ENCODE measurements around the gene ISY1. TPM values are rescaled to one million over a fixed set of nuclear protein-coding genes. Genes with fewer than 3 reads are reported as not detected.
"Not testable (repeated sequence)": the region's sequence is repeated elsewhere in the genome, so short reads cannot be mapped to it uniquely, and the experiment has no call there.

ISY1 gene
- total and polyA plus RNA-seq, 7 experiments from 2014 or later = 27.6 to 130 (median 39.4) TPM

DNA sequence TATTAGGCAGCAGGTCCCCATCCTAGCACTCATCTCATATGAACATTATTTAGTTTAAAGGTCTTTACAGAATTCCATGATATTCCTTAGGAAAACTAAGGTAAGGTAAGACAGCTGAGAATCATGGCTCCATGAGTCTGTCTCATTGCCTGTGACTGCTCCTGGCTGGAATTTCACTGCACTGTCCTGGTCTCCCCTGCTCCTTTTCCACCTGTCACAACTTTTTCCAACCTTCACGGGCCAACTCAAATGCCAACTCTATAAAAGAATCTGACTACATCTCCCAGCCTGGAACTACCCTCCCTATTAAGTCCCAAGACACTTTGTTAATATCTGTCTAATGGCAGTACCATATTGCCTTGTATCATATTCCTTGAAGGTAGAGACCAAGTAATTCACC lies 15.2 kb upstream of the ISY1 start:
- intact Hi-C loops (cut with micrococcal nuclease) = no loop called here
- no peak overlapping the region for H3K4me3 ChIP-seq (ENCODE audit: low read length)
- no peak for DNase-seq
- Mint-ChIP-seq H3K36me3 (peaks cover 8 to 47% (median 29%) of the 10 kb centered on the region in 5 donors), H3K27ac (peak overlapping the region; percentile 1 to 96 (median 37)), H3K27me3 (no peaks in the 10 kb centered on the region), H3K4me3 (peak overlapping the region; percentile 8 to 98 (median 66)), H3K4me1 (peaks cover 53 to 96% (median 75%) of the 10 kb centered on the region in 7 donors), H3K9me3 (peaks cover 0 to 2% (median 0%) of the 10 kb centered on the region in 11 donors)
- CTCF ChIA-PET = no interaction called here
- H3K4me1 ChIP-seq (ENCODE audit: control insufficient read depth in 2 of 2, insufficient read depth in 2 of 2, low read length in 2 of 2) = peaks cover 65 to 71% of the 10 kb centered on the region in 2 donors
- no peak for ATAC-seq
- POLR2A ChIA-PET = interaction anchor here (0.6 to 1.6 kb wide), 2 partner anchors 14 to 60 kb away, joined by 3 to 6 read pairs; no protein-coding TSS in a partner anchor
- H3K9me3 ChIP-seq (ENCODE audit: control insufficient read depth in 2 of 3, low read length in 3 of 3) = no peaks in the 10 kb centered on the region
- no peaks in the 10 kb centered on the region for H3K27me3 ChIP-seq (ENCODE audit: control insufficient read depth in 2 of 2, insufficient read depth in 2 of 2, low read length in 2 of 2)
- H3K27ac ChIP-seq (ENCODE audit: low read depth, low read length) = peak overlapping the region; percentile 100
- H3K36me3 ChIP-seq (ENCODE audit: control insufficient read depth in 2 of 3, insufficient read depth in 3 of 3, low read length in 3 of 3) = peaks cover 0 to 31% (median 5%) of the 10 kb centered on the region in 3 experiments

DNA sequence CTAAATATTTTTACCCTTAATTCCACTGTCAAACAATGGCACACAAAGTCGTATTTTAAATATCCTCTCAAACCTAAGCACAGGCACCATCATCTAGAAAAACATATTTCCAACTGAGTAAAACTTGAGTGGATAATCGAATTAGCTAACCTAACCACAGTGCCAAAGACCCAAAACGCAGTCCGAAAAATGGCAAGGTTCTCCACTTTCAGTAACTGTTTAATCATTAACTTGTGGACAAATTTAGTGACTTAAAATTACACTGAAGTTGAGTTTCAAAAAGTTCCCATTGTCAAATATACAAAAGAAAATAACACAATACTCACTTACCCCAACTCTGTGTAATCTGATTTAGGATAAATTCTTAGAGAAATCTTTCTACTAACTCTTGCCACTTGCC lies 12.9 kb upstream of the ISY1 start:
- Histone ChIP-seq H3K36me3 (ENCODE audit: control insufficient read depth in 2 of 3, insufficient read depth in 3 of 3, low read length in 3 of 3) (peaks cover 11 to 45% (median 24%) of the 10 kb centered on the region in 3 experiments), H3K4me3 (ENCODE audit: low read length) (no peak overlapping the region), H3K27me3 (ENCODE audit: control insufficient read depth in 2 of 2, insufficient read depth in 2 of 2, low read length in 2 of 2) (no peaks in the 10 kb centered on the region), H3K9me3 (ENCODE audit: control insufficient read depth in 2 of 3, low read length in 3 of 3) (no peaks in the 10 kb centered on the region), H3K4me1 (ENCODE audit: control insufficient read depth in 2 of 2, insufficient read depth in 2 of 2, low read length in 2 of 2) (peaks cover 46 to 53% of the 10 kb centered on the region in 2 donors), H3K27ac (ENCODE audit: low read depth, low read length) (peak overlapping the region; percentile 58)
- Mint-ChIP-seq H3K4me3 (peak overlapping the region in 9 of 10 donors; percentile 10 to 98 (median 72)), H3K27ac (peak overlapping the region in 8 of 9 donors; percentile 12 to 96 (median 64)), H3K36me3 (peaks cover 20 to 53% (median 32%) of the 10 kb centered on the region in 5 donors), H3K9me3 (peaks cover 0 to 2% (median 0%) of the 10 kb centered on the region in 11 donors), H3K4me1 (peaks cover 39 to 89% (median 71%) of the 10 kb centered on the region in 7 donors), H3K27me3 (no peaks in the 10 kb centered on the region)
- no peak for ATAC-seq
- no peak for DNase-seq
- intact Hi-C loops (cut with micrococcal nuclease) = no loop called here
- CTCF ChIA-PET = no interaction called here
- POLR2A ChIA-PET = interaction anchor here (0.8 to 1.7 kb wide), 2 partner anchors 9 to 12 kb away, joined by 9 read pairs; partner anchors contain the start of gene CNBP

DNA sequence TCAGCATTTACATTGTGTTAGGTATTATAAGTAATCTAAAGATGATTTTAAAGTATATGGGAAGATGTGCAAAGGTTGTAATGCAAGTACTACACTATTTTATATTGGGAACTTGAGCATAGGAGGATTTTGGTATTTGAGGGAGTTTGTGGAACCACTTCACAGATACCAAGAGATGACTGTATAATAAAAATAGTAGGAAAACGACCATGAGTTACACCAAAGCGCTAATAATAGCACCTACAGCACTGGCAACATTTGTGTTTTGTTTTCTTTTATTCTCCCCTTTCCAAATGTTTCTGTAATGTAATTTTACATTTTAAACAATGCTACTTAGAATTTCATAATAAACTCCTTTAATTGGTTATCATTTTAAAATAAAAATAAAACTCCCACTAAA lies 12.3 kb upstream of the ISY1 start:
- POLR2A ChIA-PET = no interaction called here
- H3K9me3 ChIP-seq (ENCODE audit: control insufficient read depth in 2 of 3, low read length in 3 of 3) = no peaks in the 10 kb centered on the region
- peaks cover 20 to 50% (median 32%) of the 10 kb centered on the region in 5 donors for H3K36me3 Mint-ChIP-seq
- H3K4me3 ChIP-seq (ENCODE audit: low read length) = no peak overlapping the region
- H3K4me1 Mint-ChIP-seq = peaks cover 36 to 84% (median 68%) of the 10 kb centered on the region in 7 donors
- ATAC-seq (no peak), DNase-seq (no peak)
- H3K27ac ChIP-seq (ENCODE audit: low read depth, low read length) = peak overlapping the region; percentile 58
- H3K27ac Mint-ChIP-seq = peak overlapping the region in 3 of 9 donors; percentile 38 to 96 (median 62)
- H3K4me1 ChIP-seq (ENCODE audit: control insufficient read depth in 2 of 2, insufficient read depth in 2 of 2, low read length in 2 of 2) = peaks cover 41 to 47% of the 10 kb centered on the region in 2 donors
- H3K36me3 ChIP-seq (ENCODE audit: control insufficient read depth in 2 of 3, insufficient read depth in 3 of 3, low read length in 3 of 3) = peaks cover 12 to 44% (median 24%) of the 10 kb centered on the region in 3 experiments
- H3K27me3 ChIP-seq (ENCODE audit: control insufficient read depth in 2 of 2, insufficient read depth in 2 of 2, low read length in 2 of 2) = no peaks in the 10 kb centered on the region
- CTCF ChIA-PET = no interaction called here
- H3K4me3 Mint-ChIP-seq = peak overlapping the region in 8 of 10 donors; percentile 13 to 98 (median 66)
- intact Hi-C loops (cut with micrococcal nuclease) = no loop called here
- H3K27me3 Mint-ChIP-seq = no peaks in the 10 kb centered on the region
- peaks cover 0 to 2% (median 0%) of the 10 kb centered on the region in 11 donors for H3K9me3 Mint-ChIP-seq

DNA sequence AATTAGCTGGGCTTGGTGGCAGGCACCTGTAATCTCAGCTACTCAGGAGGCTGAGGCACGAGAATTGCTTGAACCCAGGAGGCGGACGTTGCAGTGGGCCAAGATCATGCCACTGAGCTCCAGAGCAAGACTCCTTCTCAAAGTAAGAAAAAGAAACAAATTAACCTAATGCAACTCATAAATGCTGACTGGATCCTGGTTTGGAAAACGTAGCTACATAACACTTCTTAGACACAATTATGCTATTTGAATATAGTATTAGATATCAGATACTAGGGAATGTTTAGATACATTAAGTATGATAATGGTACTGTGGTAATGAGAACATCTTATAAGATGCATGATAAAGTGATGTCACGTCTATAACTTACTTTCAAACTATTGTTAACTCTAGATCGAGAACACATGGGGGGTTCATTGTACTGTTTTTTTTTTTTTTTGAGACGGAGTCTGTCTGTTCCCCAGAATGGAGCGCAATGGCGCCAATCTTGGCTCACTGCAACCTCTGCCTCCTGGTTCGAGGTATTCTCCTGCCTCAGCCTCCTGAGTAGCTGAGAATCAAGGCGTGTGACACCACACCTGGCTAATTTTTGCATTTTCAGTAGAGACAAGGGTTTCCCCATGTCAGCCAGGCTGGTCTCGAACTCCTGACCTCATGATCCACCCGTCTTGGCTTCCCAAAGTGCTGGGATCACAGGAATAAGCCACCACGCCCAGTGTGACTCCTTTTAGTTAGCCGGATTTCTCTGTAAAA lies 5.9 kb upstream of the ISY1 start:
- H3K27ac Mint-ChIP-seq = peak overlapping the region in 3 of 9 donors; percentile 38 to 65 (median 60)
- H3K36me3 Mint-ChIP-seq = peaks cover 15 to 35% (median 26%) of the 10 kb centered on the region in 5 donors
- peaks cover 9 to 11% of the 10 kb centered on the region in 2 donors for H3K4me1 ChIP-seq (ENCODE audit: control insufficient read depth in 2 of 2, insufficient read depth in 2 of 2, low read length in 2 of 2)
- POLR2A ChIA-PET = interaction anchor here (0.7 to 5.7 kb wide), 5 partner anchors 8 to 148 kb away, joined by 3 to 33 read pairs (median 3); partner anchors contain the start of gene CNBP
- no peak overlapping the region for H3K4me3 Mint-ChIP-seq
- no peak overlapping the region for H3K4me3 ChIP-seq (ENCODE audit: low read length)
- no peaks in the 10 kb centered on the region for H3K27me3 ChIP-seq (ENCODE audit: control insufficient read depth in 2 of 2, insufficient read depth in 2 of 2, low read length in 2 of 2)
- peaks cover 12 to 39% (median 28%) of the 10 kb centered on the region in 7 donors for H3K4me1 Mint-ChIP-seq
- DNase-seq = no peak
- no peaks in the 10 kb centered on the region for H3K9me3 ChIP-seq (ENCODE audit: control insufficient read depth in 2 of 3, low read length in 3 of 3)
- ATAC-seq = no peak
- H3K9me3 Mint-ChIP-seq = no peaks in the 10 kb centered on the region
- H3K27ac ChIP-seq (ENCODE audit: low read depth, low read length) = no peak overlapping the region
- peaks cover 23 to 52% (median 32%) of the 10 kb centered on the region in 3 experiments for H3K36me3 ChIP-seq (ENCODE audit: control insufficient read depth in 2 of 3, insufficient read depth in 3 of 3, low read length in 3 of 3)
- CTCF ChIA-PET = interaction anchor here (0.6 to 0.7 kb wide), 2 partner anchors 45 to 113 kb away, joined by 3 read pairs; partner anchors contain the start of gene RAB43
- H3K27me3 Mint-ChIP-seq = no peaks in the 10 kb centered on the region
- intact Hi-C loops (cut with micrococcal nuclease) = no loop called here

DNA sequence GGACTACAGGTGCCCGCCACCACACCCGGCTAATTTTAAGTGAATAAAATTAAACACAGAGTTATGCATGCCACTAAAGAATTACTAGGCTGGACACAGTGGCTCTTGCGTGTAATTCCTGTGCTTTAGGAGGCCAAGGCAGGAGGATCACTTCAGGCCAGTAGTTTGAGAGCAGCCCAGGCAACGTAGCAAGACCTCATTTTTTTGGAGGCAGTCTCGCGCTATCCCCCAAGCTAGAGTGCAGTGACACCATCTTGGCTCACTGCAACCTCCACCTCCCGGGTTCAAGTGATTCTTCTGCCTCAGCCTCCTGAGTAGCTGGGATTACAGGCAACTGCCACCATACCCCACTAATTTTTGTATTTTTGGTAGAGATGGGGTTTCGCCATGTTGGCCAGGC lies 4.7 kb upstream of the ISY1 start:
- DNase-seq; H3K27me3 ChIP-seq (ENCODE audit: control insufficient read depth in 2 of 2, insufficient read depth in 2 of 2, low read length in 2 of 2); H3K9me3 Mint-ChIP-seq; intact Hi-C loops (cut with micrococcal nuclease); H3K27ac ChIP-seq (ENCODE audit: low read depth, low read length); H3K9me3 ChIP-seq (ENCODE audit: control insufficient read depth in 2 of 3, low read length in 3 of 3); H3K27me3 Mint-ChIP-seq; ATAC-seq; H3K4me3 ChIP-seq (ENCODE audit: low read length); H3K4me3 Mint-ChIP-seq; CTCF ChIA-PET: not testable (repeated sequence)
- Mint-ChIP-seq H3K27ac (peak overlapping the region in 2 of 9 donors; percentile 48 to 59), H3K36me3 (peaks cover 10 to 28% (median 20%) of the 10 kb centered on the region in 5 donors), H3K4me1 (peaks cover 6 to 40% (median 23%) of the 10 kb centered on the region in 7 donors)
- POLR2A ChIA-PET = interaction anchor here (1.5 to 5.7 kb wide), 2 partner anchors 10 to 17 kb away, joined by 3 to 33 read pairs; partner anchors contain the start of gene CNBP
- H3K4me1 ChIP-seq (ENCODE audit: control insufficient read depth in 2 of 2, insufficient read depth in 2 of 2, low read length in 2 of 2) = peaks cover 11 to 12% of the 10 kb centered on the region in 2 donors
- peaks cover 22 to 44% (median 23%) of the 10 kb centered on the region in 3 experiments for H3K36me3 ChIP-seq (ENCODE audit: control insufficient read depth in 2 of 3, insufficient read depth in 3 of 3, low read length in 3 of 3)

DNA sequence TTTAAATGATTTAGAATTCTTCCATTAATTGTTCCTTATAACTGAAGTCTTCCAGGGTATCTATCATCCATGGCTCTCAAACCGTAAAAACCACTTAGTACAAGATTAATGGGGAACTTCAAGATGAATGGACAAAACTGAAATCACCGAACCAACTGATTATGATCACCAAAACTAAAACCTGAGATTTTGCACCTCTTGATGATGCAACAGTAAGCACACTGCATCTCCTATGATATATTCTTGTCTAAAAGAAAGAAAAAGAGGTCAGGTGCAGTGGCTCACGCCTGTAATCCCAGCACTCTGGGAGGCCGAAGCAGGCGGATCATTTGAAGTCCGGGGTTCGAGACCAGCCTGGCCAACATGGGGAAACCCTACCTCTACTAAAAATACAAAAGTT lies 3.6 kb upstream of the ISY1 start:
- CTCF ChIA-PET = no interaction called here
- H3K4me1 Mint-ChIP-seq = peaks cover 13 to 41% (median 31%) of the 10 kb centered on the region in 7 donors

More for the DNA sequence above, 3.6 kb upstream of the ISY1 start:
- Histone ChIP-seq H3K9me3 (ENCODE audit: control insufficient read depth in 2 of 3, low read length in 3 of 3) (no peaks in the 10 kb centered on the region), H3K27ac (ENCODE audit: low read depth, low read length) (no peak overlapping the region), H3K27me3 (ENCODE audit: control insufficient read depth in 2 of 2, insufficient read depth in 2 of 2, low read length in 2 of 2) (no peaks in the 10 kb centered on the region), H3K36me3 (ENCODE audit: control insufficient read depth in 2 of 3, insufficient read depth in 3 of 3, low read length in 3 of 3) (peaks cover 11 to 33% (median 14%) of the 10 kb centered on the region in 3 experiments), H3K4me3 (ENCODE audit: low read length) (no peak overlapping the region), H3K4me1 (ENCODE audit: control insufficient read depth in 2 of 2, insufficient read depth in 2 of 2, low read length in 2 of 2) (peaks cover 19% of the 10 kb centered on the region in 2 donors)
- Mint-ChIP-seq H3K9me3 (peaks cover 0 to 3% (median 0%) of the 10 kb centered on the region in 11 donors), H3K36me3 (peaks cover 3 to 17% (median 16%) of the 10 kb centered on the region in 5 donors), H3K4me3 (peak overlapping the region in 2 of 10 donors; percentile 11 to 19), H3K27me3 (peaks cover 0 to 4% (median 0%) of the 10 kb centered on the region in 5 donors), H3K27ac (peak overlapping the region in 4 of 9 donors; percentile 45 to 79 (median 70))
- DNase-seq (no peak), ATAC-seq (no peak)
- POLR2A ChIA-PET = interaction anchor here (0.6 to 5.7 kb wide), 4 partner anchors 18 to 133 kb away, joined by 3 to 33 read pairs (median 3); partner anchors contain the start of gene CNBP
- intact Hi-C loops (cut with micrococcal nuclease) = no loop called here

Data from naive thymus-derived CD4-positive, alpha-beta T cell (primary cell).